ENCODE results near the gene HTR4.

DNA sequence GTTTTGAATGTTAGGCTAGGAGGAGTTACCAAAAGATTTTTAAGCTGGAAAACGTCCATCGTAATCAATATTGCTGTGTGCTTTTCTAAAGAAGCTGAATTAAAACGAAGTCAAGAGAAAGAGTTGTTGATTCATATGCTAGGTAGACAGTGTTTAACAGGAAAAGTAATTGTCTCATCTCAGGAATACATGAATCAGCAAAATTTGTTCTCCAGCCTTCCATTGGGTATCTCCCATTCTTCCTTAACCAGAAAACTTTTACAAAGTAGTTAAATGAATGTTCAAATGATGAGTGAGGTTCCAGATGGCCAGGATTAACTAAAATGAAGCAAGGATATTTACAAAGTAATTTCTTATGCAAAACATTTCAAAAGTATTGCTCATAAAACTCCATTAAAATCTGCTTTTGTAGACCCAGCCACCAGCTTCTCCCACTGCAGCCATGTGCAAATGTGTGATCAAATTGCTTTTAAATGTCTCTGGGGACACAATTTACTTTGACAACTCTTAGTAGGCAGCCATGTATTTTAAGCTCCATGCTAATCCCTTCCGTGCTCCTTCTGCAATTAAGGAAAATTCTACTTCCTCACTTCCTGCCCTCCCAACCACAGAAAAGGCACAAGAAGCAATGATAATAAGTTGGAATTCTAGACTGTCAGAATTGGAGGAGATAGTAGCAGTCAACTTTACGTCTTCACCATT is 121.2 kb downstream of the HTR4 start:
- TF ChIP-seq CTCF (IDR thresholded peaks at IDR 0.05; ENCODE audit: poor library complexity, severe bottlenecking) (no peak), TAF1 (IDR thresholded peaks at IDR 0.05; ENCODE audit: low read depth) (no peak), RAD21 (conservative IDR thresholded peaks at IDR 0.05) (no peak), EP300 (conservative IDR thresholded peaks at IDR 0.05; ENCODE audit: poor library complexity, severe bottlenecking) (no peak), EZH2 (IDR thresholded peaks at IDR 0.05; ENCODE audit: borderline replicate concordance, insufficient read depth, low read length, poor library complexity, severe bottlenecking) (no peak), MXI1 (conservative IDR thresholded peaks at IDR 0.05; ENCODE audit: poor library complexity, severe bottlenecking) (no peak)

Measured in neural cell (in vitro differentiated cells).